HPDE6-E6E7 (cell line): ENCODE measurements around the gene GNPAT.

Experiments
- DNase-seq: peaks from one replicate; pipeline ENCODE4 v3.0.0; 2011; ENCODE audit warnings: missing footprints; ENCODE audit errors: extremely low spot score

Gene GNPAT

DNA sequence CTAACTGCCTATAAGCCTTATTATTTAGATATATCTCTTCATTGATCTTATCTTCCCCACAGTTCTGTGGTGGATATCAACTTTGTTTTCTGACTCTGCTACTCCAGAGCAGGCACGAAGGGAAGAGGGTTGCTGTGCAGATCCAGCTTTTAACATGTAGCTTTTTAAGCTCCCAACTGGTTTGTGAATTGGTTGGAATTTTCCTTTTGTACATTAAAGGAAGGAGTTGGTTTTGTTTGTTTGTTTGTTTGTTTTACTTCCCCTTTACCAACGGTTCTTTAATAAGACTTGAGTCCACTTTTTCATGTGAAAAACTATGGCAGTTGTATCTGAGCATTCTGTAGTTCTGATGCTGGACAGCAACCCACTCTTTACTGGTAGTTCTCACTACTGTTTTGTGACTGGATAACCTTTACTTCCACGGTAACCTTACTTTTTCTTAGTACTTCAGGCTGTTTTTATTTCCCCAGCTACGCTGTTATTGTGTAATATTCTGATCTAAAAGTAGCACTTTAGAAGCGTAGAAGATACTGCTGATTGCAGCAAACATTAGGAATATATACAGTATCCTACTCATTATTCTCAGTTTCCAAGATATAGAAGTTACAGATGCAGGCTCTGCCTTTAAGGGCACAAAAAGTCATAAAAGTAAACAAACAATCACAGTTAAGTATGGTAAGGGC, 1.6 kb downstream of the GNPAT start:
- no peak for DNase-seq

DNA sequence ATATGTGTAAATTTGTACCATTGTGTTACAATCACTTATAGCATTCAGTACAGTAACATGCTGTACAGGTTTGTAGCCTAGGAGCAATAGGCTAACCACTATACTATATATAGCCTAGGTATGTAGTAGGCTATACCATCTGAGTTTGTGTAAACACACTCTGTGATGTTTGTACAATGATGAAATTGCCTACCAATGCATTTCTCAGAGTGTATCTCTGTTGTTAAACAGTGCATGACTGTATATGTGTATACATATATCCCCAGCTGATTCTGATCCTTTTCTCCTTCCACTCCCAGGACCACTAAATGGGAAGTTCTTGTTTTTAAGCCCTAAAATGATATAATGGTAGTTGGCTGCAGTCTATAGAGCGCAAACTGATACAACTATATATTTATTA, 7.8 kb downstream of the GNPAT start:
- no peak for DNase-seq

DNA sequence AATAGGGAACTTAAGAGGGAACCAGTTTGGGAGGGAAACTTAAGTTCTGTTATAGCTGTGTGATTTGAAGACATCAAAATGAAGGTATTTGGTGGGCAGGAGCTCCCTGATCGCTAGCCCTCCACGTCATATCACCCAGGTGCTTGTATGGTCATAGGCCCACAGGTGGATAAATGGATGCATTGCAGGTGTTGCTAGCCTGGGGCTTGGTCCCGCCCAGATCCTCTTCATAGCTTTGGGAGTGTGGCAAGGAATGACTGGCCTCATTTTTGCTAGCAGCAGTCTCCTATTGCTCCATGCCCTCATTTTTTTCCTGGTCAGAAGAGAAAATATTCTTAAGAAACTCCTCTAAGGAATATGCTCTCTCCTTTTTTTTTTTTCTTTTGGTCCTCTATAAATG, 11.3 kb downstream of the GNPAT start:
- DNase-seq: no peak

DNA sequence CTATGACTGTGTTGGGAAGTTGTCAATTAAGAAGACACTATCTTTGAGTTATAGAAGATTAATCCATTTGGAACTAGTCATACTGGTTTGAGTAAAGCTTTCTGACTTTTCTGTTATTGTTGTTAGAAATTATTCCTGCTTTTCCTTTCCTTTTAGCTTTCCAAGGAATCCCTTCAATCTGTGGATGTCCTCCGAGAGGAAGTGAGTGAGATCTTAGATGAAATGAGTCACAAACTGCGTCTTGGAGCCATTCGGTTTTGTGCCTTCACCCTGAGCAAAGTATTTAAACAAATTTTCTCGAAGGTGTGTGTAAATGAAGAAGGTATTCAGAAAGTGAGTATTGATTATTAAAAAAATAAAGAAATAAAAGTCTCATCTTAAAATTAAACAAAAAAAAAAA, 19.3 kb downstream of the GNPAT start:
- DNase-seq: no peak

DNA sequence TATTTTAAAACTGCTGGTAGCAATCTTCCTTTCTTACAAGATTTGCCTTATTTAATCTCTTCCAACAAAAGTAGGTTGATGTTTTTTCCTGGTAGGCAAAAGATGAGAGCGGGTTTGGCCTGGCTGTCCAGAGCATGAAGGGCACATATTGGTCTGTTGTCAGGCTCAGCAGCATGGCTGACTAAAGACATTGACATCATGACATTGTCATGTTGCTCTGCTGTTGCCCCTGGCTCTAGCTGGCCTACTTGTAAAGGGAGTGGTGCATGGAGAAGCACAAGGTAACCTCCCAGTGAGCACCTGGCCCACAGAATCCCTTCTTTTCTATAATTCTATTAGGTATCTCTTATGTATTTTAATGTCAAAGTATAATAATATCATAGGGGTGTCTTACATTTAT, 23.6 kb downstream of the GNPAT start:
- no peak for DNase-seq

DNA sequence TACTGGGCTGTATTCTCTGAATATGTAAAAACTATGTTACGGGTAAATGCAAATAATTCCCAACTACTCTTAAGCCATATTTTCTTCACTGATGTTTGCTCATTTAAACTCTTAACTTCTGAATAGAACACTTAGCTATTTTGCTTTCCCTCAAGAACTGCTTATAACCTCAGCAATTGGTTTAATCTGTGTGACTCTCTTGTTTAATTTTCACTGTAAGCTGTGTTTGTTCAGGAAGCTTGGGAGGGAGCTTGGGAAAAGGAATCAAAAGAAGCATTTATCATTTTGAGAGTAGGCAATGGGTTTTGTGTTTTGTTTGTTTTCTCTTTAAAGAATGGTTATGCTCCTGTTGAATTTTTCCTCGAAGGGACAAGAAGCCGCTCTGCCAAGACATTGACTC, 24.4 kb downstream of the GNPAT start:
- no peak for DNase-seq

DNA sequence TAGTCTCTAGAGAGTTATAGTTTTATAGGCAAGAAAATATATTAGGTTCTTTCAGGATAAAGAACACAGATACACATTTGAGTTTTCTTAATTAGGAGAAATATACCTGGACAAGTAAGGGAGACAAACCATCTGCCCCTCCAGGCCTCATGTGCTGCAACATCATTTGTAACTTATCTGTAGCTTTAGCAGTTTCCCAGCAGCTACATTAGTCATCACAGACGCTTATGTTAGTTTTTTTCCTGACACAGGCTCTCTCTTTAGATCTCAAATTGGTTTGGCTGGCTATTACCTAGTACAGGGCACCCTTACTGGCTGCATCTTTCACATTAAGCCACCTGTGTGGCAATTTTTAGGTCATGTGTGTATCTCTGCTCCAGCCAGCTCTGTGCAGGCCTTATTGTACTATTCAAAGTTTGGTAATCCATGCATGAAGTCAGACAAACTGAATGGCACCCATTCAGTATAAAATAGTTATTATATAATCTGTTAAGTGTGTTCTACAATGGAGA, 25.9 kb downstream of the GNPAT start:
- DNase-seq: no peak

DNA sequence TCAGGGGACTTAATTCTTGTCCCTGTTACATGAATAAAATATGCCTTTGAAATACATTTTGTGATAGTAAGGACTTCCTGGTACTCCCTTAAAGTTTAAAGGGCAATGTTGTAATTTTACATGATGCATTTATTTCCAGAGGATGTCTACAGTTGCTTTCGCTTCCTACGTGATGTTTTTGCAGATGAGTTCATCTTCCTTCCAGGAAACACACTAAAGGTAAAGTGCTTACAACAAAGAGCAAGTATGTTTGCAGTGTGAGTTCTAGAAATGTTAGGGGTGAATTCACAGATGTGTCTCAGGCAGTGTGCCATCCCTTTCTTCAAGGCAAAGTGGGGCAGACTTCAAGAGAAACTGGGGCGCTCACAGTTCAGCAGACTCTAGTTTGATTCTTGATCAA, 31.2 kb downstream of the GNPAT start:
- no peak for DNase-seq

DNA sequence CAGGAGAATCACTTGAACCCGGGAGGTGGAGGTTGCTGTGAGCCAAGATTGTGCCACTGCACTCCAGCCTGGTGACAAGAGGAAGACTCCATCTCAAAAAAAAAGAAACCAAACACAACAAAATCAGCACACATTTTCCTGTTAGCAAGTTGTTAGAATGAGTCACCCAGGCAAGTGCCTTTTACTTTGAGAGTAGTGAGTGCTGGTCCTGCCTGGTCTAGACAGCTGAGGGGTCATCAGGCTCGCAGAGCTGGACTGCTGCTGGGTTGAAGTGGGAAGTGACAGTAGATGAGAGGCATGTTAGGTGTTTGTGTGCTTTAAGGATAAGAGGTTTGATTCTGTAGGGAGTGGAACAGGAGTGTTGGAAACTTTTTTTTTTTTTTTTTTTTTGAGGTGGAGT, 31.9 kb downstream of the GNPAT start:
- no peak for DNase-seq

DNA sequence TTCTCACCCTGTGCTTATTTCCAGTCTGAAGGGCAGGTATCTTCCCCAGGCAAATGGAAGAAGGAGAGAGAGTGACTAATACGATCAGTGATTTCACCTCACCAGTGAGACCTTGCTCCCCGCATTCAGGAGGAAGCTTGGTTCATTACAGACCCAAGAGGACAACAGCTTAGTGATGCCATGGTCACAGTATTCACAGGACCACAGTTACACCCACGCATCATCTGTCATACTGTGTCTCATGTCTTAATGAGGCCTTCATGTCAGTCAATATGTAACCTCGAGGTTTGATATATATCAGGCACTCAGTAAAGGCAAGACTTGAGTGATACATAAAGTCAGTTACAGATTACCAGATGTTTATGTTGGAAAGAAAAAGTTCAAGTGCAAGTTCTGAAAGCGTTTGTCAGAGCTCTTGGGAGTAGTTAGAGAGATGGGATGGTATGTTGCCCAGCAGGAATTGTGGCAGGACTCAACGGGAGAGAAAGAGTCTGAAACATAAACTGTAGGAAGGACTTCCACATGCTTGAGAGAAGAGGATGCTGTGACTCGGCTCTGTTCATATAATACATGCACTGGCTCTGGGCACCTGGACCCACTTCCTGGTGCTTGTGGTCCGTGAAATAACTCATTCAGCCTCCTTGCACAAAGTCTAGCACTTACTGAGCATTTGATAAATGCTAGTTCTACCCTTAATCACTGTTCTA, 33.3 kb downstream of the GNPAT start:
- DNase-seq: no peak

DNA sequence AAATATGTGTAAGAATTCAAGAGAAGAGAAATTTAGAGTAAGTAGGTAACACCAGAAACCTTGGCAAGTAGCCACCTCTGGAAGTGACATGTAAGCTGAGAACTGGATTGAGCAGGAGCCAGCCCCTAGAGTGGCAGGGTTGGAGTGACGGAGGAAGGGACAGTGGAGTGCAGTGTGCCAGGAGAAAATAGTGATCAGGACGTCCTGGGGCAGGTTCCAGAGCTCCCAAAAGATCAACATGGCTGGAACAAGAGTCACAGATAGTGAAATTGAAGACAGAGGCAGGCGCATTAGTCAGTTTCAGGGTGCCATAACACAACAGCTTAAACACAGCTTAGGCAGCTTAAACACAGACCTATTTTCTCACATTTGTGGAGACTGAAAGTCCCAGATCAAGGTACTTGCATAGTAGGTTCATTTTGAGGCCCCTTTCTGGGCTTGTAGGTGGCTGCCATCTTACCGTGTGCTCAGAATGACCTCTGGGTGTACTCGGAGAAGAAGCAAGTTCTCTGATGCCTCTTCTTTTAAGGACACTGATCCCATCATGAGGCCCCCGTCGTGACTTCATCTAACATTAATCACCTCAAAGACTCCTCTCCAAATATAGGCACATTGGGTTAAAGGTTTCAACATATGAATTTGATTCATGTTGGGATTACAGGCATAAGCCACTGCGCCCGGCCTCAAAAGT, 37.2 kb downstream of the GNPAT start:
- DNase-seq: no peak

DNA sequence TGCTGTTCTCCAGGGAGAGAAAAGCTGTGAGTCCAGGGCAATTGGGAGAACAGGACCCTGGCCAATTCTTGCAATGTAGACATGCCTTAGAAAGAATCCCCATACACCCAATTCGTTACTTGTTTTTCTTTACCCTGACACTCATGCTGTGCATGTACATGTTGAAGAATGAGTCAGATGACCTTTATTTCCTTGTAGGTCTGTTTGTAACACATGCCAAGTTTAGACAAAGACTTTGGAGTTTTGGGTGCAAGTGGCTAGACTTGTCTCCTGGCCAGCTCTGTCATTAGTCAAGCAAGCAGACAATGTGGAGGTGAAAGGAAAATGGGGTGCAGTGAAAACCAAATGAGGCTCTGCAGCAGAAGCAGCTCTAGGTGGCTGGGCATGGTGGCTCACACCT, 38.1 kb downstream of the GNPAT start:
- DNase-seq: peak; percentile 73

DNA sequence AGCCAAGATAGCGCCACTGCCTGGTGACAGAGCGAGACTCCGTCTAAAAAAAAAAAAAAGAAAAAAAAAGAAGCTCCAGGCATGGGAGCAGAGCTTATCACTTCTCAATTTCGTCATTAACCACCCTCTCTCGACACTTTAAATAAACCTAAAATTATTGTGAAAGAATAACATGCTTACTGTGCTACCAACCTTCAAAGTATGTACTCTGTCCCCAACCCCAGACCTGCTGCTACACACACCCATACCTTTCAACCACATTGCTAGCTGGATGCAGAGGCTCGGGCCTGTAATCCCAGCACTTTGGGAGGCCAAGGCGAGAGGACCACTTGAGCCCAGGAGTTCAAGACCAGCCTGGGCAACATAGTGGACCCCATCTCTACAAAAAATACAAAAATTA, 38.7 kb downstream of the GNPAT start:
- no peak for DNase-seq

DNA sequence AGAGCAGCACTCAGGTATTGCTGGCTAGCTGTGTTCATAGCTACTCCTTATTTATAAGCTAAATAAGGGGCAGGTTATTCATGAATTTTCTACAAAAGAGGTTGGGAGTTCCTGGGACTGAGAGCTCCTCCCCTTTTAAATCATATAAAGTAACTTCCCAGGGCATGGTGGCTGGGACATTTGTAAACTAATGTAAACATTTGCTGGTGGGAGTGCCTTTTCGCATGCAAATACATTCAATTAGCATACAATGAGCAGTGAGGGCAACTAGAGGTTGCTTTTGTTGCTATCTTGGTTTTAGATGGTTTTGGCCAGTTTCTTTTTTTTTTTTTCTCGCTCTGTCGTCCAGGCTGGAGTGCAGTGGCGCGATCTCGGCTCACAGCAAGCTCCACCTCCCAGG, 43.4 kb downstream of the GNPAT start:
- DNase-seq: no peak

DNA sequence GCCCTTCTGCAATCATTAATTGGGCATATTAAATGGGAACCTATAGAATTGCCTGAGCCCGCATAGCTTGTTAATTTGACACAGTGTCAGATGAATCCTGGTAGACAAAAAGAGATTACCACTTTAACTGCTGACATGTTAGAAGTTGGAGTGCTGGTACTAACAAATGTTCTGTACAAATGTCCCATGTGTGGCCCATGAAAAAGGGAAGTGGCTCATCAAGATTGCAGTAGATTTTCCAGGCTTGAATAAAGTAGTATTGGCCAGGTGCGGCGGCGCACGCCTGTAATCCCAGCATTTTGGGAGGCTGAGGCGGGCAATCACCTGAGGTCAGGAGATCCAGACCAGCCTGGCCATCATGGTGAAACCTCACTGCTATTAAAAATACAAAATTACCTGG, 45.6 kb downstream of the GNPAT start:
- no peak for DNase-seq

DNA sequence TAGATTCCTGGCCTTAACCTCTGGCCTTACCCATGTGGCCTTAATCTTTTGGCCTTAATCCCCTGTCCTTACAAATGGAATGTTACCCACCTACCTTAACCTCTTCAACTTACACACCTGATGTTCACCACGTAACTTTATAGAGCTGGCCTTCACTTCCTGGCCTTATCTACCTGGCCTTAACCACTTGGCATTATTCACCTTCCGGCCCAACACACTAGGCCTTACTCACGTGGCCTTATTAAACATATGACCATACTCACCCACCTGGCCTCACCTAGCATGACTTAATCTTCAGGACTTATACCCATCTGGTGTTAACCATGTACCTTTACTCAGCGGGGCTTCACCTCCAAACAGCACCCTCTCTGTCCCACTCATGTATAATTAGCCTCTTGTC, 54.9 kb downstream of the GNPAT start:
- DNase-seq: no peak

DNA sequence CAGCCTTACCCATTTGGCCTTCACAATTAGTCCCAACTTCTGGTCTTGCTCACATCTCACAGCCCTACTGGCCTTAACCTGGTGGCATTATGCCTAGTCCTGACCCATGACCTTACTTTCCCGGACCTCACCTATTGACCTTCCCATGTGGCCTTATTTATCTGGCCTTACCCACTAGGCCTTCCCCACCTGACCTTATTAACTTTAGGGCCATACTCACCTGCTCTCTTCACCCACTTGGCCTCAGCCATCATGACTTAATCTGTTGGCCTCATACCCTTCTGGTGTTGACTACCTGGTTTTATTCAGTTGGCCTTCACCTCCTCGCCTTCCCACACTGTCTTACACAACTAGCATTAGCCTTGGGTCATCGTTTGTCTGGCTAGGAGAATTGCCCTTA, 61.0 kb downstream of the GNPAT start:
- DNase-seq: no peak

DNA sequence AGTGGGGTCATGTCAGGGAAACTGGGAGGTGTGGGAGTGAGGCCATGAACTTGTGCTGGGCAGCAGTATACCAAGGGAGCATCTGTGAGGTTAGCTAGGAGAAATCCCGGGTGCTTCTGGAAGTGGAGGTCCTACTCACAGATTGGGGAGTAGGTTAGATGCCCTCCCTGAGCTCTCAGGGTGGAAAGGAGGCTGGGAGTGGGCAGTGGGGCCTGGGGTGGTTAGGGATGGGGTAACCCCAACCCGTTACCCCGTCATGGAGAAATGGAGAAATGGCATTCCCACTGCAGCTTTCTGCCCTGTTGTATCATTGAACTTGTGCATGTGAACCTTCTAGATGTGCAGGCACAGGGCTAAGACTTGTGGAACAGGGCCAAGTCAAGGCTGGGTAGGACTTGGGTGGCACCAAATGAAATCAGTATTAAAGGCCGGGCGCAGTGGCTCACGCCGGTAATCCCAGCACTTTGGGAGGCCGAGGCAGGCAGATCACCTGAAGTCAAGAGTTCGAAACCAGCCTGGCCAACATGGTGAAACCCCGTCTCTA, 69.5 kb downstream of the GNPAT start:
- DNase-seq: no peak

DNA sequence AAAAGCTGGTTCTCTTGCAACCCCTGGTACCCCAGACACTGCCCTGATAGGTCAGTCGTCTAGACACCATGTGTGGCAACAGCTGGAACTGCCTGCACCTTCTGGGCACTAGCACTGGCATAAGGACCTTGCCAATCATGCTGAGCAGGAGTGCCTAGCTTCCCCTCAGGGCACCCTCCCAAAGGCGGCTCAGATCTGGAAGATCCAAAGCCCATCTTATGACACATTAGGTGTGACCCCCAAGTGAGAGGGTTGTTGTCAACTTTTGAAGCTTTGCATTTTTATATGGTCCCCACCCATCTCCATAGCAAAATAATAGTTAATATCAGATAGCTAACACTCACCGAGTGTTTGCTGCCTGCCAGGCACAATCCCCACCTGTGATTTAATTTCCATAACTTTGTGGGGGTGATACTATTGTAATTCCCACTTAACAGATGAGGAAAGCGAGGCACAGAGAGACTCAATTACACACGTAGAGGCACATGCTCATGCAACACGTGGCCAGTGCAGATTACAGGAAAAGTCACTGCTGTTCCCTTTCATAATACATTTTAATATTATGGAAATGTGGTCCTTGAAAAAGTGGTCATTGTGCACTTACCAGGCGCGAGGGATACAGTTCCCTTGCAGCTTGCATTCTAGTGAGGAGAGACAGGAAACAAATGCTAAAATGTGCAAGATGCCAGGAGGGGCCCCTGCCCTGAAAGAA, 70.9 kb downstream of the GNPAT start:
- no peak for DNase-seq

DNA sequence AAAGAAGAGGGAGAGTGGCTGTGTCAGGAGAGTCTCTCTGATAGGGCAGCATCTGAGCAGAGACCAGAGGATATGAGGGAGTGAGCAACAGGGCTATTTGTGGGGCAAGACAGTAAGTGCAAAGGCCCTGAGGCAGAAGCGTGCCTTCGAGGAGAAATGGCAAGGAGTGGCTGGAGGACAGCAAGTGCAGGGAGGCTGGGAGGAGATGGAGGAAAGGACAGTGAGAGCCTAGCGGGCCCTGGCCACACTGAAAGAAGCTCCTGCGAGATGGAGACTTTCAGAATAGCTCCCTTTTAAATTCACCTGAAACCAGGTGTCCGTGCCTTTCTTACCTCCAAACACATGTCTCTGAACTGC, 71.4 kb downstream of the GNPAT start:
- DNase-seq: no peak

DNA sequence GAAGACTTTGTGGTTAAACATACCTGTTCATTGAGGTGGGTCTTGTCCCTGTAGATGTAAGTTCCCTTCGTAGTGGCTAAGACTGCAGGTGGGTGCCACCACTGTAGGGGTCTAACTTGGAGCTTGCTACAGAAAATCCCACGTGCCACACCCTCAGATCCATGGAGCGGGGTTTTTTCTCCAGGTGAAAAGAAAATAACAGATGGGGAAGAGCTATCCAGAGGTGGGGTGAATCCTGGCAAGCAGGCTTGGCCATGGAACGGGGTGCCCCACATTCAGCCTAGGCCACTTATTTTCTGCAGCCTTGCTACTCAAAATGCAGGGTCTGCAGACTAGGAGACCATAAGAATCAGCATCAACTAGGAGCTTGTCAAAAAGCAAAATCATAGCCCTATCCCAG, 72.6 kb downstream of the GNPAT start:
- no peak for DNase-seq

DNA sequence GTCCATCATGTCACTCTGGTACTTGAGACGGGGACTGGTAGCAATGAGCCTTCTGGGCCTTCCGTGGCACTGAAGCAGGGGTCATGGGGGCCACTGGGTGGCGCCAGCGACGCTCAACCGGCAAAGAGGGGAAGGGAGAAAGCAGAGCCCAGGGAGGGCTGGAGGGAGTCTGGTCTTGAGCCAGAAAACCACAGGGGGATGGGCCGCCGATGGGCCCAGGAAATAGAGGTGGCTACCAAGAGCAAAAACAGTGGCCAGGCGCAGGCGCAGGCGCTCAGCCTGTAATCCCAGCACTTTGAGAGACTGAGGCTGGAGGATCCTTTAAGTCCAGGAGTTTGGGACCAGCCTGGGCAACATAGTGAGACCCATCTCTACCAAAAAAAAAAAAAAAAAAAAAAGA, 74.9 kb downstream of the GNPAT start:
- no peak for DNase-seq
